Mesothelial cell of epicardium (in vitro differentiated cells): ENCODE data around the gene EML1. TPM values are rescaled to one million over a fixed set of nuclear protein-coding genes. Genes with fewer than 3 reads are reported as not detected.
A peak's percentile ranks its signal among the peaks of the same experiment; 100 is the strongest.

Experiments used
- DNase-seq, 2 experiments: peaks; one replicate each; pipeline ENCODE4 v3.0.0; 2021; ENCODE audit warnings: low spot score in 2 of 2; ENCODE audit not compliant: unreplicated experiment in 2 of 2
- H3K27ac Mint-ChIP-seq: 2 replicates; pipeline ENCODE4 v1.8.0; 2021; ENCODE audit warnings: mixed read lengths
- H3K27me3 Mint-ChIP-seq: 2 replicates; pipeline ENCODE4 v1.8.0; 2021; ENCODE audit warnings: low read depth, mixed read lengths
- H3K36me3 Mint-ChIP-seq: 2 replicates; pipeline ENCODE4 v1.8.0; 2021; ENCODE audit warnings: mixed read lengths
- H3K4me1 Mint-ChIP-seq: 2 replicates; pipeline ENCODE4 v1.8.0; 2021; ENCODE audit warnings: mixed read lengths
- H3K4me3 Mint-ChIP-seq: 2 replicates; pipeline ENCODE4 v1.8.0; 2021; ENCODE audit warnings: mild to moderate bottlenecking, moderate library complexity, mixed read lengths
- H3K9me3 Mint-ChIP-seq: 2 replicates; pipeline ENCODE4 v1.8.0; 2021; ENCODE audit warnings: mixed read lengths
- CTCF ChIP-seq: fragments of 200-600 bp; sonication (generic); IDR thresholded peaks from one replicate; pipeline ENCODE4 v1.5.0; 2021; ENCODE audit warnings: antibody characterized with exemption; ENCODE audit not compliant: unreplicated experiment
- total RNA-seq: library from RNA; stranded (reverse); gene quantifications from 3 replicates; pipeline ENCODE4 v1.2.1, GENCODE V29; 2021

EML1 gene
- total RNA-seq, 1 donor from 2014 or later: 18.9 TPM

GRCh38 chr14:99891266-99891665 lies 98.1 kb downstream of the EML1 start:
- no peaks in the 10 kb centered on the region for H3K9me3 Mint-ChIP-seq
- H3K4me3 Mint-ChIP-seq: no peak overlapping the region
- H3K27ac Mint-ChIP-seq: no peak overlapping the region
- TF ChIP-seq CTCF: no peak
- no peaks in the 10 kb centered on the region for H3K36me3 Mint-ChIP-seq
- no peak for DNase-seq
- H3K4me1 Mint-ChIP-seq: peaks cover 1% of the 10 kb centered on the region
- peaks cover 6% of the 10 kb centered on the region for H3K27me3 Mint-ChIP-seq

GRCh38 chr14:99891900-99892299 lies 98.7 kb downstream of the EML1 start:
- DNase-seq: no peak
- no peak for TF ChIP-seq CTCF
- Mint-ChIP-seq H3K4me3 (no peak overlapping the region), H3K36me3 (peaks cover under 1% of the 10 kb centered on the region), H3K4me1 (peaks cover 5% of the 10 kb centered on the region), H3K27ac (no peak overlapping the region), H3K9me3 (no peaks in the 10 kb centered on the region), H3K27me3 (peaks cover 4% of the 10 kb centered on the region)

GRCh38 chr14:99892406-99892805 lies 99.2 kb downstream of the EML1 start:
- H3K9me3 Mint-ChIP-seq: no peaks in the 10 kb centered on the region
- no peak overlapping the region for H3K4me3 Mint-ChIP-seq
- H3K36me3 Mint-ChIP-seq: peaks cover 3% of the 10 kb centered on the region
- DNase-seq: no peak
- H3K27ac Mint-ChIP-seq: no peak overlapping the region
- peaks cover 5% of the 10 kb centered on the region for H3K4me1 Mint-ChIP-seq
- TF ChIP-seq CTCF: no peak
- H3K27me3 Mint-ChIP-seq: peaks cover 2% of the 10 kb centered on the region

- no peak overlapping the region for H3K4me3 Mint-ChIP-seq
- H3K36me3 Mint-ChIP-seq: peaks cover 9% of the 10 kb centered on the region
- H3K27me3 Mint-ChIP-seq: peaks cover 2% of the 10 kb centered on the region
- TF ChIP-seq CTCF: no peak
- no peaks in the 10 kb centered on the region for H3K9me3 Mint-ChIP-seq
- DNase-seq: no peak
- no peak overlapping the region for H3K27ac Mint-ChIP-seq
- H3K4me1 Mint-ChIP-seq: peaks cover 5% of the 10 kb centered on the region
Observed at GRCh38 chr14:99896361-99896760, 103.1 kb downstream of the EML1 start.

- H3K9me3 Mint-ChIP-seq: peaks cover 13% of the 10 kb centered on the region
- H3K27ac Mint-ChIP-seq: no peak overlapping the region
- DNase-seq: no peak
- peaks cover 29% of the 10 kb centered on the region for H3K36me3 Mint-ChIP-seq
- peaks cover 5% of the 10 kb centered on the region for H3K4me1 Mint-ChIP-seq
- peak; percentile 93 for TF ChIP-seq CTCF
- H3K4me3 Mint-ChIP-seq: no peak overlapping the region
- no peaks in the 10 kb centered on the region for H3K27me3 Mint-ChIP-seq
Observed at GRCh38 chr14:99899578-99900178, 106.5 kb downstream of the EML1 start.

- no peak overlapping the region for H3K27ac Mint-ChIP-seq
- no peak for DNase-seq
- peaks cover 44% of the 10 kb centered on the region for H3K36me3 Mint-ChIP-seq
- peaks cover 13% of the 10 kb centered on the region for H3K9me3 Mint-ChIP-seq
- H3K27me3 Mint-ChIP-seq: peaks cover 13% of the 10 kb centered on the region
- H3K4me1 Mint-ChIP-seq: no peaks in the 10 kb centered on the region
- no peak for TF ChIP-seq CTCF
- no peak overlapping the region for H3K4me3 Mint-ChIP-seq
Observed at GRCh38 chr14:99902925-99903324, 109.7 kb downstream of the EML1 start.
